ENCODE results near the gene GRB10. TPM values are rescaled to one million over a fixed set of nuclear protein-coding genes. Genes with fewer than 3 reads are reported as not detected.

GRB10 gene
- total and polyA plus RNA-seq, 4 donors, result 42.2 to 50.6 (median 50.0) TPM

- H3K27ac ChIP-seq (ENCODE audit: low read depth, low read length), result no peak overlapping the region
- peaks cover 7% of the 10 kb centered on the region for H3K4me1 ChIP-seq (ENCODE audit: control insufficient read depth, insufficient read depth, low read length)
- WGBS (ENCODE audit: insufficient coverage), result 48% methylated on average over 6 of the region's 9 CpGs
- no peaks in the 10 kb centered on the region for H3K9me3 ChIP-seq (ENCODE audit: control insufficient read depth, insufficient read depth, low read length)
- DNase-seq (ENCODE audit: low read depth in 4 of 6, low spot score in 6 of 6), result no peak
- H3K27me3 ChIP-seq (ENCODE audit: control insufficient read depth, insufficient read depth, low read length), result peaks cover 2% of the 10 kb centered on the region
- H3K4me3 ChIP-seq (ENCODE audit: low read depth, low read length), result no peak overlapping the region
- H3K36me3 ChIP-seq (ENCODE audit: control insufficient read depth, insufficient read depth, low read length), result no peaks in the 10 kb centered on the region
These were observed 23.4 kb upstream of the GRB10 start for GRCh38 chr7:50806143-50806542.

- H3K4me1 ChIP-seq (ENCODE audit: control insufficient read depth, insufficient read depth, low read length), result peaks cover 7% of the 10 kb centered on the region
- H3K27ac ChIP-seq (ENCODE audit: low read depth, low read length), result no peak overlapping the region
- H3K27me3 ChIP-seq (ENCODE audit: control insufficient read depth, insufficient read depth, low read length), result peaks cover 2% of the 10 kb centered on the region
- WGBS (ENCODE audit: insufficient coverage), result 27% methylated on average over 1 of the region's 5 CpGs
- DNase-seq (ENCODE audit: low read depth in 4 of 6, low spot score in 6 of 6), result peak in 2 of 6 donors; percentile 39 to 40
- H3K36me3 ChIP-seq (ENCODE audit: control insufficient read depth, insufficient read depth, low read length), result no peaks in the 10 kb centered on the region
- H3K9me3 ChIP-seq (ENCODE audit: control insufficient read depth, insufficient read depth, low read length), result no peaks in the 10 kb centered on the region
- H3K4me3 ChIP-seq (ENCODE audit: low read depth, low read length), result no peak overlapping the region
These were observed 22.9 kb upstream of the GRB10 start for GRCh38 chr7:50805447-50806125.

- Histone ChIP-seq H3K4me3 (ENCODE audit: low read depth, low read length) (no peak overlapping the region), H3K36me3 (ENCODE audit: control insufficient read depth, insufficient read depth, low read length) (no peaks in the 10 kb centered on the region), H3K9me3 (ENCODE audit: control insufficient read depth, insufficient read depth, low read length) (no peaks in the 10 kb centered on the region), H3K27ac (ENCODE audit: low read depth, low read length) (no peak overlapping the region), H3K4me1 (ENCODE audit: control insufficient read depth, insufficient read depth, low read length) (peaks cover 7% of the 10 kb centered on the region), H3K27me3 (ENCODE audit: control insufficient read depth, insufficient read depth, low read length) (peaks cover 5% of the 10 kb centered on the region)
- DNase-seq (ENCODE audit: low read depth in 4 of 6, low spot score in 6 of 6), result no peak
- 80% methylated on average over 3 of the region's 5 CpGs for WGBS (ENCODE audit: insufficient coverage)
These were observed 21.0 kb upstream of the GRB10 start for GRCh38 chr7:50803359-50804337.

- no peaks in the 10 kb centered on the region for H3K36me3 ChIP-seq (ENCODE audit: control insufficient read depth, insufficient read depth, low read length)
- no peak overlapping the region for H3K27ac ChIP-seq (ENCODE audit: low read depth, low read length)
- no peaks in the 10 kb centered on the region for H3K9me3 ChIP-seq (ENCODE audit: control insufficient read depth, insufficient read depth, low read length)
- H3K4me3 ChIP-seq (ENCODE audit: low read depth, low read length), result no peak overlapping the region
- no peak for DNase-seq (ENCODE audit: low read depth in 4 of 6, low spot score in 6 of 6)
- H3K4me1 ChIP-seq (ENCODE audit: control insufficient read depth, insufficient read depth, low read length), result peaks cover 7% of the 10 kb centered on the region
- peaks cover 5% of the 10 kb centered on the region for H3K27me3 ChIP-seq (ENCODE audit: control insufficient read depth, insufficient read depth, low read length)
- WGBS (ENCODE audit: insufficient coverage), result 100% methylated on average over 1 of the region's 1 CpG
These were observed 19.2 kb upstream of the GRB10 start for GRCh38 chr7:50801907-50802306.

- Histone ChIP-seq H3K9me3 (ENCODE audit: control insufficient read depth, insufficient read depth, low read length) (no peaks in the 10 kb centered on the region), H3K4me3 (ENCODE audit: low read depth, low read length) (no peak overlapping the region), H3K4me1 (ENCODE audit: control insufficient read depth, insufficient read depth, low read length) (no peaks in the 10 kb centered on the region), H3K36me3 (ENCODE audit: control insufficient read depth, insufficient read depth, low read length) (no peaks in the 10 kb centered on the region), H3K27ac (ENCODE audit: low read depth, low read length) (no peak overlapping the region), H3K27me3 (ENCODE audit: control insufficient read depth, insufficient read depth, low read length) (peaks cover 5% of the 10 kb centered on the region)
- 89% methylated on average over 8 of the region's 8 CpGs for WGBS (ENCODE audit: insufficient coverage)
- DNase-seq (ENCODE audit: low read depth in 4 of 6, low spot score in 6 of 6), result no peak
These were observed 17.2 kb upstream of the GRB10 start for GRCh38 chr7:50799873-50800272.

GRCh38 chr7:50798126-50798525 is 15.4 kb upstream of the GRB10 start:
- Histone ChIP-seq H3K9me3 (ENCODE audit: control insufficient read depth, insufficient read depth, low read length) (no peaks in the 10 kb centered on the region), H3K27ac (ENCODE audit: low read depth, low read length) (no peak overlapping the region), H3K27me3 (ENCODE audit: control insufficient read depth, insufficient read depth, low read length) (peaks cover 14% of the 10 kb centered on the region), H3K4me1 (ENCODE audit: control insufficient read depth, insufficient read depth, low read length) (peaks cover 3% of the 10 kb centered on the region), H3K36me3 (ENCODE audit: control insufficient read depth, insufficient read depth, low read length) (no peaks in the 10 kb centered on the region), H3K4me3 (ENCODE audit: low read depth, low read length) (no peak overlapping the region)
- WGBS (ENCODE audit: insufficient coverage), result 86% methylated on average over 1 of the region's 2 CpGs
- DNase-seq (ENCODE audit: low read depth in 4 of 6, low spot score in 6 of 6), result no peak

GRCh38 chr7:50795831-50796230 is 13.1 kb upstream of the GRB10 start:
- Histone ChIP-seq H3K4me1 (ENCODE audit: control insufficient read depth, insufficient read depth, low read length) (peaks cover 6% of the 10 kb centered on the region), H3K27ac (ENCODE audit: low read depth, low read length) (no peak overlapping the region), H3K9me3 (ENCODE audit: control insufficient read depth, insufficient read depth, low read length) (no peaks in the 10 kb centered on the region), H3K27me3 (ENCODE audit: control insufficient read depth, insufficient read depth, low read length) (peaks cover 23% of the 10 kb centered on the region), H3K4me3 (ENCODE audit: low read depth, low read length) (no peak overlapping the region), H3K36me3 (ENCODE audit: control insufficient read depth, insufficient read depth, low read length) (no peaks in the 10 kb centered on the region)
- 100% methylated on average over 1 of the region's 5 CpGs for WGBS (ENCODE audit: insufficient coverage)
- DNase-seq (ENCODE audit: low read depth in 4 of 6, low spot score in 6 of 6), result no peak

- Histone ChIP-seq H3K4me1 (ENCODE audit: control insufficient read depth, insufficient read depth, low read length) (peaks cover 6% of the 10 kb centered on the region), H3K9me3 (ENCODE audit: control insufficient read depth, insufficient read depth, low read length) (no peaks in the 10 kb centered on the region), H3K4me3 (ENCODE audit: low read depth, low read length) (no peak overlapping the region), H3K27me3 (ENCODE audit: control insufficient read depth, insufficient read depth, low read length) (peaks cover 29% of the 10 kb centered on the region), H3K36me3 (ENCODE audit: control insufficient read depth, insufficient read depth, low read length) (no peaks in the 10 kb centered on the region), H3K27ac (ENCODE audit: low read depth, low read length) (no peak overlapping the region)
- 50% methylated on average over 1 of the region's 2 CpGs for WGBS (ENCODE audit: insufficient coverage)
- DNase-seq (ENCODE audit: low read depth in 4 of 6, low spot score in 6 of 6), result no peak
These were observed 12.6 kb upstream of the GRB10 start for GRCh38 chr7:50795253-50795652.

GRCh38 chr7:50793947-50794570 is 11.4 kb upstream of the GRB10 start:
- H3K27me3 ChIP-seq (ENCODE audit: control insufficient read depth, insufficient read depth, low read length), result peaks cover 30% of the 10 kb centered on the region
- H3K4me1 ChIP-seq (ENCODE audit: control insufficient read depth, insufficient read depth, low read length), result peaks cover 6% of the 10 kb centered on the region
- H3K27ac ChIP-seq (ENCODE audit: low read depth, low read length), result no peak overlapping the region
- H3K36me3 ChIP-seq (ENCODE audit: control insufficient read depth, insufficient read depth, low read length), result no peaks in the 10 kb centered on the region
- no peak overlapping the region for H3K4me3 ChIP-seq (ENCODE audit: low read depth, low read length)
- 59% methylated on average over 3 of the region's 18 CpGs for WGBS (ENCODE audit: insufficient coverage)
- DNase-seq (ENCODE audit: low read depth in 4 of 6, low spot score in 6 of 6), result no peak
- H3K9me3 ChIP-seq (ENCODE audit: control insufficient read depth, insufficient read depth, low read length), result no peaks in the 10 kb centered on the region

Data from spinal cord (tissue), 10 donors.